ENCODE data around the gene PNLIPRP2.

PNLIPRP2 gene

DNA sequence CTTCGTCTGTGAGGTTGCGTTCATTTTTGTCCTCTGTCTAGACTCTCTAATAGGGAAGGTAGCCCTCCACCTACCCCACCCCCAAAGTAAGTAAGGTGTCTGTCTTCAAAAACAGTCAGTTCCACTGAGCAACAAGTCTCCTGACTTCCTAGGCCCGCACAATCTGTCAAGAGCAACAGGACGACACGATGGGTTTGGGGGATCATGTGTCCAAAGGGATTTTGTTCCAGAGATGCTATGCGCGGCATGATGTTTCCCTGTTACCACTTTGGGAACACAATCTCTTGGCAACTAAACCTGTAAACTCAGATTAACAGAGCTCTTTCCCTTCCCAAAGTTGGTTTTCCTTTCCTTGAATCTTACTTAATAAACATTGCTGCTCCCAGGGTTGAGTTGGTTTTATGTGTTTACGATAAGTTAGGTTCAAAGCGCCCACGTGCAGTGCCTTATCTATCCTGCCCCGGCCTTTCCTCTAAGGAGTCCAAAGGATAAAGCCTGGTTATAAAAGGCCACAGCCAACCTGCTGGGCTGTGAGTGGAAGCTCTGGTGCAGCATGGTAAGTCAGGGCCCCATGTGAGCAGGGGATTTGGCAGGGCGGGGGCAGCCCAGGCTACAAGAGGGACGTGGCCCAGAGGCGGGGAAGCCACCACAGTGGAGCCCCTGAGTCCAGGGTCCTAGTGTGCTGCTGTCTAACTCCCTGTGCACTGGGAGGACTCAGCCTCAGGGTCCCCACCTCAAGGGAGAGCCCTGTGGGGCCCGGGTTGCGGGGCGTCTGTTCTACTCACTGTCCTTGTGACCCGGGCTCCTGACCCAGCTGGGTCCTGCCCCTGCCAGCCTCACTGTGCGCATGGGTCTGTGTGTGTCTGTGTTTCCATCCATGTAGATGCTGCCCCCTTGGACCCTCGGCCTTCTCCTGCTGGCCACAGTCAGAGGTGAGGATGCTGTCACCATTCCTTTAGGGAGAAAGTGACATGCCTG is at the start of gene PNLIPRP2:
Gene PNLIPRP2 (plus strand): TSS at position 531 of the 978 bp plus-strand sequence.
- no peak for DNase-seq (ENCODE audit: low spot score)

DNA sequence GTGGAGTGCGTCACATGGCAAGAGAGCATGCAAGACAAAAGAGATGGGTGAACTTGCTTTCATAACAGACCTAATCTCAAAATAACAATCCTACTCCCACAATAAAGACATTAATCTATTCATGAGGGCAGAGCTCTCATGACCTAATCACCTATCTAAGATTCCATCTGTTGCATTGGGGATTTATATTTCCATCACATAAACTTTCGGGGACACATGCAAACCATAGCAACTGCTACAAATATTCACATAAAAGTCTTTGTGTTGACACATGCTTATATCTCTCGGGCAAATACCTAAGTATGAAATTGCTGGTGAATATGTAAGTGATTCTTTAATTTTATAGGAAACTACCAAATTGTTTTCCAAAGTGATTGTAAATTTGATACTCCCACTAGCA is 46.0 kb upstream of the PNLIPRP2 start:
- DNase-seq (ENCODE audit: low spot score), result no peak

DNA sequence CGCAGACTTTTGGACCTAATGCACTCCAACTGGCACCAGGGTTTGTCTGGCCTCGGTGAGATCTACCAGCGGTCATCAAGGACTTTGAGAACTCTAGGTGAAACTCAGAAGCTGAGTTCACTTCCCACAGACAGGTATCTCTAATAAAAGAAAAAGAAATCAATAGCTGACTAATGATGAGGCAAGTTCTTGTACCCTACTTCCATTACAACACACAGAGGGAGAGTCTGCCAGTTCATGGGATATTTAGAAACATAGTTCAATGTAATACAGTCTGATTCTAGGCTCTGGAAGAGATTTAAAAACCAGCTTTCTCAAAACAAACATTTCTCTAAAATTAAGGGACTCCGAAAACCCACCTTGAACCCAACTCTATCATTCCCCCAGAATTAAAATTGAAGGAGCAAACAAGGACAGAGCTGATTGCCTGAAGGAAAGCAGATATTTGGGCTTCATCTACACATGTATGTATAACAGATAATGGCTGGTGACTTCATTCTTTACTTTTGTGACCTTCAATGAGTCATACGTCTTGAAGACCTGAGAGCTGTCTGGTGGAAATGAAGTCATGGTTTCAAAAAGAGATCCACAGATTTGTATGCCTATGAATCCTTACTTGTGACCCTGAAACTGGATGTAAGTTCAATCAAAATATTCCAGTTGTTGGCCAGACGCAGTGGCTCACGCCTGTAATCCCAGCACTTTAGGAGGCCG is 32.7 kb upstream of the PNLIPRP2 start:
- DNase-seq (ENCODE audit: low spot score), result no peak

- DNase-seq (ENCODE audit: low spot score), result no peak
These were observed 31.8 kb upstream of the PNLIPRP2 start for GRCh38 chr10:116588995-116589394.

- DNase-seq (ENCODE audit: low spot score), result no peak
These were observed 30.8 kb upstream of the PNLIPRP2 start for GRCh38 chr10:116589926-116590325.

DNA sequence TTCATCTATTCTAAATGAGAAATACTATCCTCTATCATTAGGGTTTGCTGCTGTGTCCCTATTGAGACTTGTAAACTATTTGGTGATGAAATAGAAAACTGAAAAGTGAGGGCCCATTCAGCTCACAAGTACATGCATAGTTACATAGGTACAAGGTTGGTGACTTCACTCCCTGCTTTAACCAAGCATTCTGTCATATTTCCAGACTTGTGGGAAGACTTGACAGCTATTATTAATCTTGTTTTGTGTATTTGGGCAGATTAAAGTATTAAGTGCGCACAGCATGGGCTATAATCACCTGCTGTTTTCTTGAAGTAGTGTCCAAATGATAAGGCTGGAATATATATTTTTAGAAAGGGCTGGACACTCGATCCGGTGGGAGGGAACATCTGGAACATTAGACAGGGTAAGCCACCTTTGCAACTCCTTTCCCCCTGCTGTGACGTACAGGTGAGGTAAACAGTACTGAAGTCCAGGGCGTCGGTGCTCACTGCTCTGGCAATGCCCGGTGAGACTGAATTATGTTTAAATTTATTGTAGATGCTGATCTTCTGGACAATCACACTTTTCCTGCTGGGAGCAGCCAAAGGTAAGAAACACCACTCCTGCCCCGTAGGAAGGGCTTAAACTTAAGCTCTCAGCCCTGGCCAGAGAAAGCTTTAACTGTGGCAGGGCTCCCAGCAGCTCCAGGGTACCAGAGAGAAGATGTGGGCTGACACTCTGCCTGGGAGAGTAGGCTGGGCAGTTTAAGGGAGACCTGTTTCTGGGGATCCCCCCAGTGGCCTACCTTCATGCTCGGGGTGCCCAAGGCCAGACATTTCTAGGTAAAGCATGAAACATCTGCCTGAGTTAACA is 29.9 kb upstream of the PNLIPRP2 start, which contains the start of gene PNLIPRP1:
Gene PNLIPRP1 (plus strand): TSS at position 370 of the 855 bp plus-strand sequence. CDS start 171 bp downstream, at position 541.
- no peak for DNase-seq (ENCODE audit: low spot score)

- DNase-seq (ENCODE audit: low spot score), result no peak
These were observed 27.5 kb upstream of the PNLIPRP2 start for GRCh38 chr10:116593139-116593740.

DNA sequence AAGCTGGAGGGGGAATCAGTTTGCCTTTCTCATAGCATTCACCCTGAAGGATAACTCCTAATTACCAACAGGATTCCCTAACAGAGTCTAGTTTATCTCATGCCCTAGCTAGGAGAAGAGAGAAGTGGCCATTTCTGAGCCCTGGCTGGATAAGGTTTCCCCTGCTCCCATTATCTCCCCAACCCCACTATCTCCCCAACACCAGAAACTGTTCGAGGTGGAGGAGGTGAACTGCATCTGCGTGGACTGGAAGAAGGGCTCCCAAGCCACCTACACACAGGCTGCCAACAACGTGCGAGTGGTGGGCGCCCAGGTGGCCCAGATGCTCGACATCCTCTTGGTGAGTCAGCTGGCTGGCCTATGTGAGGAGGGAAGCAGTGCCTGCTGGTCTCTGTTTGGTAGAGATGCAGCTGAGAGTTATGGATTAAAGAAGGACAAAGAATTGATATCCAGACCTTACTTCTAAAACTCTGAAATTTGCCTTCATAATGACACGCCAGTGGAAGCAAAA is 26.2 kb upstream of the PNLIPRP2 start:
- DNase-seq (ENCODE audit: low spot score), result no peak

DNA sequence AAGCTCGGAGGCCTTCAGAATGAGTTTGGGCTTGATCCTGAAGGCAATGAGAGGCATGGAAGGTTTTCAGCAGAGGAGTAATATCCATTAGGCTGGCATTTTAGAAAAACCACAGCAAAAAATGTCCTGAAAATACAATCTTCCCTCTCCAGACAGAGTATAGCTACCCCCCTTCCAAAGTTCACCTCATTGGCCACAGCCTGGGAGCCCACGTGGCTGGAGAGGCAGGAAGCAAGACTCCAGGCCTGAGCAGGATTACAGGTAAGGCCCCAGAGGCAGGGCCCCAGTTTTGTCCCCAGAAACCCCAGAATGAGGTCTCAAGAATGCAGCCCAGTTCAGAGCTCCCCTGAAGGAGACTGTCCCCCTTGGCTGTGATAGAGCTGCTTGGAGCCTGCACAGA is 24.7 kb upstream of the PNLIPRP2 start:
- DNase-seq (ENCODE audit: low spot score), result no peak

DNA sequence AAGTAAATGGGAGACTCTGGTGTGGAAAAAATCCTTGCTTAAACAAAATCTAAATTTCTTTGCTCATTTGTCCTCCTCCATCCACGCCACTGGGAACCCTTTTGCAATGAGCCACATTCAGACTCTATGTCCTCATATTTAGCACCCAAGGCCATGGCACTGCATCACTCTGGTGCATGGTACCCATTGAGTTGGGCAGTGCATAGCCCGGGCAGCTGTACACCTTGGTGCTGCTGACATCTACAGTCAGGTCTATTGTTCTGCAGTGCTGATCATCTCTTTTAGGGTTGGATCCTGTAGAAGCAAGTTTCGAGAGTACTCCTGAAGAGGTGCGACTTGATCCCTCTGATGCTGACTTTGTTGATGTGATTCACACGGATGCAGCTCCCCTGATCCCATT is 23.2 kb upstream of the PNLIPRP2 start:
- DNase-seq (ENCODE audit: low spot score), result no peak

DNA sequence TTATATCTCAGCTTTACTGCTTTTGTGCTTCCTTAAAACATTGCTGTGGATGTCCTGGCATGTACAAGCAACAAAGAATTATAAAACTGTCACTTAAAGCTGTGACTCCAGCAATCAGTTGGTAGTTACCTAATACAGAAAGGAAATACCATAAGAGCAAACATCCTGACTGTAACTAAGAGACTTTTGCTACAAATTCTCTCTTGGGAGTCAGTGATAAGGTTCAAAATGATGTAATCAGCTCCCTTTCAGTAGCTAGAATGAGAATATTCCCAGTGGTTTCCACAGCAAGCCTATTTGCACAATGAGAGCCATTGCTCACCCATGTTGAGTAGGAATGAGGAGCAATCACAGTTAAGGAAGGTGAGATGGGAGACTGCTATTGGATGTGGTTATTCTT is 22.4 kb upstream of the PNLIPRP2 start:
- DNase-seq (ENCODE audit: low spot score), result no peak

DNA sequence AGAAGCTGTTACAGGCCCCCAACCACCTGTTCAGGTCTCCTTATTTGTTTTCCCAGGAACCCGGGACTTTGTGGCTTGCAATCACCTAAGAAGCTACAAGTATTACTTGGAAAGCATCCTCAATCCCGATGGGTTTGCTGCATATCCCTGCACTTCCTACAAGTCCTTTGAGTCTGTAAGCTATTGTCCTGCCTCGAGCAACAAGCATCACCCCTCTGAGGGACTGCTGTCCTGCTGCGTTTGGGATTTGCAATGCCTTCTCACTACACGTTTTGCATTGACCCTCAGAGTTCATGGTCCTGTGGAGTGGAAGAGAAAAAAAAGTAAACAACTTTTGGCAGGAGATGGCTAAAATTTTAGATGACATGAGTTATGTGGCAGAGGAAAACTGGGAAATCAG is 20.8 kb upstream of the PNLIPRP2 start:
- no peak for DNase-seq (ENCODE audit: low spot score)

- no peak for DNase-seq (ENCODE audit: low spot score)
These were observed 17.9 kb upstream of the PNLIPRP2 start for GRCh38 chr10:116602648-116603400.

- no peak for DNase-seq (ENCODE audit: low spot score)
These were observed 14.7 kb upstream of the PNLIPRP2 start for GRCh38 chr10:116606061-116606483.

GRCh38 chr10:116607336-116607735 is 13.4 kb upstream of the PNLIPRP2 start:
- DNase-seq (ENCODE audit: low spot score), result no peak

DNA sequence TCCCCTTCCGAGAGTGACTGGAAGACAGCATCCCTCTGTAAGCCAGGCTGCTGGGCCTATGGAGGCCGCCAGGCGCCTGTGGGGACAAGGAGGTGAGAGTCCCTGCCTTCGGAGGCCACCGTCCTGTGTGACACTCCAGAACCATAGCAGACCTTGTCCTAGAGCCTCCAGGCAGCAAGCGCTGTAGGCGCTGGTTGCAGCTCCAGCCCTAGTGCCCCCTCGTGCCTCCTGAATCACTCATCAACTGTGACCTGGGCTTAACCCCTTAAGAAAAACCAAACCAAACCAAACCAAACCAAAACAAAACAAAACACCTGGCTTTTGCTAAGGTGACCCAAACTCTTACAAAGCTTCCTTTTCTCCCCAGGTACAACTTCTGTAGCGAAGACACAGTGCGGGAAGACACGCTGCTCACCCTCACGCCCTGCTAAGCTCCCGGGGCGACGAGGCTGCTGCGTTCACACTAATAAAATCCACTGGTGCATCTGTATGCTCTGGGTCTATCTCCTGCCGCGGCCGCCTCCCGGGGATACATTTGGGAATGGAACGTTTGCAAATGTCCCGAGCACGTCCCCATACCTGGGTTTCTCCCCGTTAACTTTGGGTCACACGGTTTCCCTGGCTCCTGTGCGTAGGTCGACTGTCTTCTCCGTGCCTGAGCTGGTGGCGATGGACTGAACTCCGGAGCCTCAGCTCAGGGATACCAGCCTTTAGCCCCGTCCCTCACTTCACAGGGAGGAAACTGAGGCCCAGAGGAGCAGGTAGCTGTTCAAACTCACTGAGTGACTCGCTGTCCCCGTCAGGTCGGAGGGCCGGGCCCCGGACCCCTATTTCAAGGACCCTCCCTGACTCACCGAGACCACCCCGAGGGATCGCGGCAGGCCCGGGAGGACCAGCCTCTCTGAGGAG is 11.8 kb upstream of the PNLIPRP2 start:
- no peak for DNase-seq (ENCODE audit: low spot score)

- DNase-seq (ENCODE audit: low spot score), result no peak
These were observed 10.2 kb upstream of the PNLIPRP2 start for GRCh38 chr10:116610443-116611152.

- no peak for DNase-seq (ENCODE audit: low spot score)
These were observed 9.6 kb upstream of the PNLIPRP2 start for GRCh38 chr10:116611153-116611545.
